Fibroblast of skin of left biceps (primary cell): ENCODE measurements around the gene ARHGEF2.

Experiments used
- DNase-seq, 2 experiments: peaks; one replicate each; pipeline ENCODE4 v3.0.0-alpha.2; 2013; ENCODE audit warnings: low read depth in 2 of 2

ARHGEF2 gene

DNA sequence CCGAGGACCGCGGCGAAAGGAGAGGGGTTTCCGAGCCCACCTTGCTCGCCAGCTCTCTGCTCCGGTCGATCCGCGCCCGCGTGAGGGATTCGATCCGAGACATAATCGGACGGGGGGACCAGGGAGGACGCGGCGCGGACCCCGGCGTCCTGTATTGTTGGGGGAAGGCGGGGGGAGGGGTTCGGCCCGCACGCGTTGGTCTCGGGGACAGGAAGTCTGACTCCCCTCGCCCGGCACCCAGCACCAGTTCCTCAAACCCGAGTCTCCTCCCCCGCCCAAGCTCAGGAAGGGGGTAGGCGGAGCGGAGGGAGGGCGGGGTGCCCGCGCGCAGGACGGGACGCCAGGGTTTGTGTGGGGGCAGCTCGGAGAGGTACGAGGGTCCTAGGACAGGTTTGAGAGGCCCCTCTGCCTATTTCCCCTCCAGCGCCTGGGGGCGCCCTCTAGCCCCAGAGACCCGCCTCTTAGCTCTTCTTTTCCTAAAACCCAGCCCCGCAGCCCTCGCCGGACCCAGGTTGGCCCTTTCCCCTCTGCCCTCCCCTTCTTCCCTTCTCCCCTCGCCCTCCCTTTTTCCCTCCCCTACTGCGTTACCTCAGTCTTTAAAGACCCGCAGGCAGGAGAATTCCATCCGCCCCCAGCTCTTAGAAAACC, at the start of gene ARHGEF2:
Gene ARHGEF2, minus strand, starts transcription at position 223 of the 648 bp plus-strand sequence. Its CDS starts 120 bp downstream, at position 103.
- DNase-seq: peak in 1 of 2 experiments; percentile 51

DNA sequence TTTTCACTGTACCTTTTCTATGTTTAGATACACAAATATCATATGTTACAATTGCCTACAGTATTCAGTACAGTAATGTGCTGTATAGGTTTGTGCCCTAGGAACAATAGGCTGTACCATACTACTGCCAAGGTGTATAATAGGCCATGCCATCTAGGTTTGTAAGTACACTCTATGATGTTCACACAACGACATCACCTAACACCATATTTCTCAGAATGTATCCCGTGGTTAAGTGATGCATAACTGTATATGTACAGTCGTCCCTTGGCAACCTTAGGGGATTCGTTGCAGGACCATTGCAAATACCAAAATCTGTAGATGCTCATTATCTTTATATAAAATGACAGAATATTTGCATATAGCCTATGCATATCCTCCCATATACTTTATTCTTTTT, 48.2 kb upstream of the ARHGEF2 start:
- DNase-seq: no peak

DNA sequence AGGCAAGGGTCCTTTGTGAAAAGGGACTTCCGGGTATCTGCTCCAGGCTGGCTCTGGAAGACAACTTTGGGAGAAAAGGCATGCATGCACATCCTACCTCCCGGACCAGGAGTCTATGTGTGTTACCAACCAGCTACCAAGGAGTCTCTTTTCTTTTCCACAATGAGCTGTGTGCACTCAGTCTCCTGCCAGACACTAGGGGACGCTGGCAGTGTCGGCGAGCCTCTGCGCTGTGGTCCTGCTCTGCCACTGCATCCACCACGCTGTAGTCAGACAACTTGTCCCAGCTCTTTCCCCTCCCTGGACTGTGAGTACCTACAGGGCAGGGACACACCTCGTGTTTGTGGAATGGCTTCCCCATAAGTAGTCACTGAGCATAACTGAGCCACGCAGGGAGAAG, 47.5 kb upstream of the ARHGEF2 start:
- DNase-seq: no peak

DNA sequence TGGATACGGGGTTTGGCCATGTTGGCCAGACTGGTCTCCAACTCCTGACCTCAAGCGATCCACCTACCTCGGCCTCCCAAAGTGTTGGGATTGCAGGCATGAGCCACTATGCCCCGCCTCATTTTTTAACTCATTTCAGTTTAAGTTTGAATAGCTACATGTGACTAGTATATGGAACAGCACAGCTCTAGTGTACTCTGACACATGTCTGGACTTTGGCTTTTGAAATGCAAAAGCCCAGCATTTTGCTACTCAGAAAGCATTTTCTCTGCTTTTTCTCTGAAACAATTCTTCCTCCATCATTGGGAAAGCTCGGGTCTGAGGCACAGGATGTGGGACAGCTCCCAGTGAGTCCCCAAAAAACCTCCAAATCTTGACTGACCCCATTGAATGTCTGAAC, 46.5 kb upstream of the ARHGEF2 start:
- DNase-seq: no peak

DNA sequence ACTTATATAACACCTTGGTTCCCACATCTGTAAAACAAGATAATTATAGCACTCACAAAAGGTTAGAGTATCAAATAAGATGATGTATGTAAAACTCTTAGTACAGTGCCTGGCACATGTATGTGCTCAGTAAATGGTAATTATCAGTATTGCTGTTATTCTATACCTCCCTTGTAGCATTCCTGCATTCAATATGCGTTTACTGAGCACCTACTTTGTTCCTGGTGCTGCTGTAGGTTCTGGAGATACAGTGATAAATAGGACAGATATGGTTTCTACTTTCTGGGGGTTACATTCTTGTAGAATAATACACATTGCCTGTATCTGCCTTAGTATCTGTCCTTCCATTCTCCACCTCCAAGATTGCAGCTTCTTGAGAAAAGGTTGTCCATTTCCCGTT, 43.6 kb upstream of the ARHGEF2 start:
- DNase-seq: no peak

DNA sequence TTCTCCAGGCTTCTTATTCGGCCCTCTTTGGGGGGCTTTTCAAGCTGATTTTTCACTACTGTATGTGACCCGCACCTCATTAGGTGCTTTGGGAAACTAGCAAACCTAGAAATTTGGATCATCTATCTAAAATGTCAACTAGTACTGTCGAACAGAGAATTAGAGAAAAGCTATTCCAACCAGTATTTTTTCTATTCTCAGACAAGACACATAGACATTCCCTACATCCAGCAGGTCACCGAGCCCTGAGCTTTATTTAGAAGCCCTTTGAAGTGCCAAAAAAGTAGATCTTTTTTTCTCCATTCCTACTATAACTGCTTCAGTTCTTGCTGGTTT, 42.7 kb upstream of the ARHGEF2 start:
- no peak for DNase-seq

DNA sequence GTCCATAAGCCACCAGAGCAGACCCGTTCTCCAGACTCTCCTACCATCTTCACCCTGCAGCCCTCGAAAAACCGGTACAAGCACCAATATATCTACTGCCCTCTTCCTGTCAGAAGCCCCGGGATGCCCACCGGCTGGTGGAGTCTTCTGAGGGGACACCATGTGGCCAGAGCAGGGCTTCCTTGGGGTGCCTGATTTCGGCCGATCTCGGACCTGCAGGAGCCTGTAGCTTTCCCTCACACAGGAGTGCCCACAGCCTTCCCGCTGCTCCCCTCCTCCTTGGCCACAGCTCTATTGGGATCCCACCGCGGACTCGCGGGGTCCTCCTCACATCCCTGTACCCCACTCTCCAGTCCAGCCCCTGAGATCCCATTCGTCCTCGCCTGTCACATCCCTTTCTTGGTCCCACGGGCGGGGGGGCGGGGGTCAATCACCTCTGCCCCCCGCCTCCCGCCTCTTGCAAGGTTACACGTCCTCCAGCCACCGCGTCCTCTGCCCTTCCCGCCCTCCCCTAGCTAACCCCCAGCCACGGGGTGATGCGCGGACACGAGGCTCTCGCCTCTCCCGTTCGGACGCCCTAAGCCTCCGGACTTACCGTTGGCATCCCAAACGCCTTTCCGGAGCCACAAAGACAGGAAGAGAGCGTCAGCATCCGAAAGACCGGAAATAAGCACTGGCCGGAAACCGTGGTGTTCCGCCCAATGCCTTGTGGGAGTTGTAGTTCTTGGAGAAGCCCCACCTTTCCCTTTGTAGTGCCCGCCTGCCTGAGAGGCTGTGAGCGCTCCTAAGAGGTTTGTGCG, 42.1 kb upstream of the ARHGEF2 start, which contains the start of gene SSR2:
Gene SSR2, minus strand, starts transcription at position 659 of the 800 bp plus-strand sequence. CDS start 784 bp downstream, outside the sequence.
- DNase-seq: peak; percentile 62 to 67

DNA sequence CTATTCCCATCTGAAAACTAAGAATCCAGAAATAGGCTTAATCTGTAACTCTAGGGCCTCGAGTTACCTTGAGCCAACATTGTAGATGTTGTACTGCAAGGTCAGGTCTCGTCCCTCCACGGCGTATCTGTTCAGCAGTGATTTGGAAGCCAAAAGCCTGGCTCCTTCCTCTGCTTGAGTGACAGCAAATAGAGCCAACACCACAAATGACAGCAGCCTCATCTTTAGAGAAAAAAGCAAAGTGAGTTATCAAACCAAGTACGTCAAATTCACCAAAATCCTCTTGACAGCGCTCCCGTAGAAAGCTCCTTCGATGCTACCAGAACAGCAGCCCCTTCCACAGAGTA, 41.6 kb upstream of the ARHGEF2 start:
- DNase-seq: no peak

DNA sequence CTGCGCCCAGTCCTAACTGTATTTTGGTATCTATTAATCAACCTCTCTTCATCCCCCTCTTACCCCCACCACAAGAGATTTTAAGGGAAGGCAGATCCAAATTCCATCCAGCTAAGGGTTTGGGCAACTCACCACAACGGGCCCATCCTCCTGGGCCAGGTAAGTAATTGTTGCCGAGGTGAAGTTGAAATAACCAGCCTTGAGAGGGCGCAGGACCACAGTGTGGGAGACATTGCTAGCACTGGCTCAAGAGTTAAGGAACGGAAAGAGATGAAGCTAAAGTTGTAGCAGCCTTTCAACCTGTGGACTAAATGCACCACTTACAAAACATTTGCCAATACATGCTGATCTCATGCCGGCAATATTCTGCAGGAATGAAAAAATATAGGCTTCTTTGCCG, 36.5 kb upstream of the ARHGEF2 start:
- no peak for DNase-seq

DNA sequence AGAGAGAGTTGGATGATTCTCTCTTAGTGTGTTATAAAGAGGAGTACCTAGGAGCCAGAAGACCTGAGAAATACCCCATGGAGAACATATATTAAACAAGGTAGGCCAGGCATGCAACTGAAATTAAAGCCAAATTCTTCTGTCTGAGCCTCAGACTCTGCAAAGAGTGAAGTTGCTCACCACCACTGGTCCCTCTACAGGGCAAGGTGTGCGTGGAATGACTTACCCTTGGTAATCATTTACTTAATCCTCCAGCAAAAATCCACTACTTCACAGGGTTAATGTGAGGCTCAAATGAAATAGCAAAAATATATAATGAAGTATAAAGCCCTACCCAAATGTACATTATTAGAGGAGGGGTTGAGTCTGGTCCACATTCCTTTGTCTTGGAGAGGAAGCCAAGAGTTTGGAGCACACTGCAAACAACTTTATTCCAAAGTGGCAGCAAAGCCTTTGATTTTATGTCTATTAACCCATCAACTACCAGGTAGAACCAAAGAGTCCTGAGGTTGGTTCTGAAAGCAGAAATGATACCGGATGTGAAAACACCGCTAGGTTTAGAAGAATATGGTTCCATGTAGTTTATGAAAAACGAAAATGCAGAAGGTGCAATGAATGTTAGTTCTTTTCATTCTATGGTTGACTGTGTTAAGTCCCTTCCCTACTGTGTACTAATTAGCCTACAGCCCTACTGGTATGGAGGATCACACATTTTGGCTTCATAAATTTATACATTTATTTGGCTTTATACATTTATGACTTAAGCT, 33.9 kb upstream of the ARHGEF2 start:
- no peak for DNase-seq

DNA sequence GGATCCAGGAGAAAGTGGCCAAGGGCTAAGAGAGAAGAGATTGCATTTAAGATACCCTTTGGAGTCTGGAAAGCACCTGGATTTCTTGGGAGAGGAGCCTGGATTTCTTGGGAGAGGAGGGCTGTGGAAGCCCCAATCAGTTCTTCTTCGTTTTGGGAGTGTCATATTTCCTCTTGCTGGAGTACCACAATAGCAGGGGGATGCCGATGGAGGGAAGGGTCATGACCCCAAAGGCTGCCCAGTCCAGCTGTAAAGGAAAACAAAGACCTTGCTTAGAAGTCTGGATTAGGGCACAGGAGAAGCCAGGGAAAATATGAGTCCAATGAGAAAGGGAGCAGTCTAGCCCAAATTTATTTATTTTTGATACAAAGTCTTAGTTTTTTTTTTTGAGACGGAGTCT, 31.1 kb upstream of the ARHGEF2 start:
- no peak for DNase-seq

DNA sequence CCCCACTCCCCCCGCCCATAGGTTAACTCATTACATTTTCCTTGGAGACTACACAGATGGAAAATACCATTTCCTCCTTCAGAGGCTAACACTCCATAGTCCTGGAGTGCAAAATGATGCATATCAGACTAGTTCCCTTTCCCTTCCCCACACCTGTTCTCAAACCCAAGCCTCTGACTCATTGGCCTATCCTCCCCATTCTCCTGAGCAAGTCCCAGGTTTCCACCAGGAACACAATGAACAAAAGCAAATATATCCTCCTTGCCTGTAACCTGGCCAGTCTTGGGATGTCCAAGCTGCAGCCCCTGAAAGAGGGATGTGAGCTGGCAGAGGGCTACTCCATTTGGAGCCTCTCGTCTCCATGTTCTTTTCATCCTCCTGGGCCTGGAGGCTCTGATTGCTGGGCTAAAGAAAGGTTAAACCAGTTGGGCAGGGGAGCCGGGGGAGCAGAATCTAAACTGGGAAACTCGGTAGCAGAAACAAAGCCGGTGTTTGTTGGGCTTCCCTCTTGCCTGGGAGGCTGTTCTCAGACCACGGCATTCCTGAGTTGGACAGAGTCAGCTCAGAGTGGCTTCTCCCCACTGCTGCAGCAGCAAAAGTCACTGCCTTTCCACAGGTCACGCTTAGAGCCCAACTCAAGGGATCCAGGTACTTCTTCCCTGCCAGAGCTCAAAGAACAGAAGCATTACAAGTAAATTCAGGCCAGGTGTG, 28.5 kb upstream of the ARHGEF2 start:
- no peak for DNase-seq

DNA sequence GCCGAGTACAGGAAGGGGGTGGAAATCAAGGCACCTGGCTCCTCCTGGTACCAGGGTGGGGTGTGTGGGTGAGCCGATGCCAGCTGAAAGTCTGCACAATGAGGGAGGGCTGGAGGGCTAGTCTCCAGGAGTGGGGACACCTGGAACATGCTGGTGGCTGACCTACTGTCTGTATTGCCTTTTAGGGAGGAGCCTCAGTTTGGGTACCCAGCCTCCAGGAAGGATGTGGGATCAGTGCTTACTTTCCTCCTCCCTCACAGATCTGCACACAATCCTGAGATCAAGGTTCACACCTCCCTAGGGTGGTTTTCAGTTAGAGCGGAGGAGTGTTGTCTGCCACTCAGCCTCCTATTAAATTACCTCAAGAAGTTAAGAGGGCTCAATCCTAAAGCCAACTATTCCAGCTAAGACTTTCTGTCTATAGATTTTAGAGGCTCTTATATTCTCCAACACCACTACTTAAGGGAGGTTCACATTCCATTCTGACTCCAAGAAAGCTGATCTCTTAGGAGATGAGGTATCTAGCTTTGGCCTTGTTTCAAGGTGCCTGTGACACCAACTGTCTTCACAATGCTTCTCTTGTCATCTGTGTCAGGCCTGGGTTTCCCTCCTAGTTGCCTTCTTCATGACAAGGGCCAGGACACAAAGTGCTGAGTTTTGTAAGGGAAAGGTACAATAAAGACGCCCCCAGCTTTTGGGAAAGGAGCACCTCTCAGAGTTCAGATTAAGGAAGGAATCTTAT, 26.7 kb upstream of the ARHGEF2 start:
- DNase-seq: no peak

DNA sequence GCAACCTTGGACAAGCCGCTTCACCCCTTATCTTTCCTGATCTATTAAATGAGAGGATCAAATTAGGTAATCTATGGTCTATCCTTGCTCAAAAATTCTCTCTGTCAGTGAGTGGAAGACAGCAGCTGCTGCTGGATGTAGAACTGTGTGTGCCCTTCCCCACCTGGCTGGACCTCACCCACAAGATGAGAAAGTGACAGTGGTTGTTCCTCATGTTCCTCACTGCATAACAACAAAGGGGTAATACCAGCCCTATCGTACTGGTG, 25.5 kb upstream of the ARHGEF2 start:
- DNase-seq: no peak

DNA sequence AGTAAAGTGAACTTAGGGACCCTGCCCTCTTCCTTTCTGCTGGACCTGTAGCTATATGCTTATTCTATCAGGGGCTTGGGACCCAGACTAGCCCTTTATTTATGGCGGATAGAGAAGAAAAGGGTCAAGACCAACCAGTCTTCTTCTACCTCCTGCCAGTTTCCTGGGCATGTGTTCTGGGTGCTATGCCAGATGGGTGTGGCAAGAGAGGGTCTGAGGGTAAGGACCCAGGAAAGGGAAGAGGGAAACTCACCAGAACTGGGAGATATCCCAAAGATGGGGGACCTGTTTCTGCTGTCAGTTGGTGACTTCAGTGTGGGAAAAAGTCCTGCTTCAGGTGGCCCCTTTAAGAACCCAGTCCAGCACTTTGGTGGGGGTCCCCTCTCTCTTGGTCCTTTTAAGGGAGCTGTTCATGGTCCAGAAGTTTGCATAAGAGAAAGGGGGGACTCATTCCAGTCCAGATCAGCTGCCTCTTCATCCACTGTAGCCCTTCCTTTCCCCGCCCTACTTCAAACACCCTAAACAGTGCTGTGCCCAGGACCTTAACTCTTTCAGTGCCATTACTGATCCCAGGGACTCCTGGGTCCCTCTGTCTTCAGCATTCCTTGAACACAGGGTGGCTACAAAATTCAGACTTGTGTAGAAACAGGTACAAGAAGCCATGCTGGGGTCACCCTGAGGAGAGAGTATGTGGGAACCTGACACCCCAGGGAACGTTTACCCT, 24.0 kb upstream of the ARHGEF2 start:
- no peak for DNase-seq

DNA sequence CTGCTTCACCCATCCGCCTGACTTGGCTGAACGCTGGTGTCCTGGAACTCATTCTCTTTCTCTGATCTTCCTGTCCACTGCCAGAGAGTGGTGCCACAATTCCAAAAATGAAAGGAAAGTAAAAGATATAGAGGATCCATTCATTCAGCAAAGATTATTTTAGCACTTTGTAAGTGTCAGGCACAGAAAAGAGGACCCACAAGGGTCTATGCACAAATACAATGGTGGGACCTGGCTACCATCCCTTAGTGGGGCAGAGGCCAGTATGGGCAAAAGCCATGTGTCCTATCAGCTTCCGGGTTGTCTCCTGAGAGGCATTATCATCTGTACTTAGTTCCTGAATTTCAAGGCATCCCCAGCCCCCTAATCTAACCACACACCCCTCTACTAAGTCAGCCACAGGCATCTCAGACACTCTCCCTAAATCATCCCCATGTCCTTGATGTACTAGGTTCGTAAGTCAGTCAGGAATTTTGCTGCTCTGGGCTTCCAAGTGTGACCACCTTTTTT, 23.4 kb upstream of the ARHGEF2 start:
- DNase-seq: peak; percentile 59 to 62

DNA sequence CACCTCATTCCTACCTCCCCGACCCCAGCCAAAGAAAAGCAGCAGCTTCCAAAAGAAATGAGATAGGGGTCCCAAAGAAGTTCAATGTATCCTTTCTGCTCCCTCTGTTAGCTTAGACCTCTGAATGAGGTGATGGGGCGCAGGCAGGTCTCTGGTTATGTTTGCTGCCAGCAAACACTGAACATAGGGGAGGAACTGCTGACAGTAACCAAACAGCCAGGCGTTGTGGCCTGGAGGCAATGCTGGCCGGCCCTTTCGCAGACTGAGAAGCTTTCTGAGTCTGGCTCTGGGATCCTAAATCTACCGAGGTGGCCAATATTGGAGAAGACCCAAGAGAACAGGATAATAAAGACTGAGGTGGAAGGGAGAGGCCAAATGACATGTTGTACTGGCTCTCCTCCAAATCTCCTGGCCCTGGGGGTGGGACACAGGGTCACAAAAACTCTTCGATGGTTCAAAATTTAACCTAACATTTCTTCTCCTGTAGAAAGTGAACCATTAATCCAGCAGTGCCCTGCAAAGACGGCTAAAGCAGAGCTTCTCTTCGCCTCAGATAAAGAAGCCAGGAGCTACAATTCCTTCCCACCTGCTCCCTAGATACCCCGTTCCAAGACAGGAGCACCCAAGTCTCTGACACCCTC, 22.8 kb upstream of the ARHGEF2 start:
- DNase-seq: no peak

DNA sequence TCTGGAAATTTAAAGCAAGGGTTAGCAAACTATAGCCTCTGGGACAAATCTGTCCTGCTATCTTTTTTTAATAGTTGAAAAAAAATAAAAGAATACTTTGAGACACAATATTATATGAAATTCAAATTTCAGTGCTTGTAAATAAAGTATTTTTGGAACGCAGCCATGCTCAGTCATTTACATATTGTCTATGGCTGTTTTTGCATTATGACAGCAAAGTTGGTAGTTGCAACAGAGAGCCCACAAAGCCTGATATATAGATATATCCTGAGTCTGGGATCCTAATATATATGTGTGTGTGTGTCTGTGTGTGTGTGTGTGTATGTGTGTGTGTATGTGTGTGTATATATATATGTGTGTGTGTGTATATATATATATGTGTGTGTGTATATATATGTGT, 21.6 kb upstream of the ARHGEF2 start:
- DNase-seq: no peak

DNA sequence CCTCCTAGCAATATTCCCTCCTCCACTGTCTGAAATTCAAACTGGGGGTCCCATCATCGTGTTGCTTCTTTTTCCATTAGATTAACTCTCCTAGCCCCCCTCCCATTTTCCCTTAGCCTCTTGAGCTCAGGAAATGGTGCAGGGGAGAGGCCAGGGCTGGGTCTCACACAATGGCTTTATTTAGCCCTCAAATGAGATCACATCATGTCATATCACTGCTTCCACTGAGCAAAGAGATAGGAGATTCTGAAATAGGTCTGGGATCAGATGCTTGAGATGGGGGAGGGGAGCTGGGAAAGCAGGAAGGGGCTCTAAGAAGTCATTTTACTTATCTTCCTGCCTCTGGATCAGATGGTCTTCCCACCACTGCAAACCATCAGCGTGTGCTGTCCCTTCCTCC, 17.8 kb upstream of the ARHGEF2 start:
- DNase-seq: no peak

DNA sequence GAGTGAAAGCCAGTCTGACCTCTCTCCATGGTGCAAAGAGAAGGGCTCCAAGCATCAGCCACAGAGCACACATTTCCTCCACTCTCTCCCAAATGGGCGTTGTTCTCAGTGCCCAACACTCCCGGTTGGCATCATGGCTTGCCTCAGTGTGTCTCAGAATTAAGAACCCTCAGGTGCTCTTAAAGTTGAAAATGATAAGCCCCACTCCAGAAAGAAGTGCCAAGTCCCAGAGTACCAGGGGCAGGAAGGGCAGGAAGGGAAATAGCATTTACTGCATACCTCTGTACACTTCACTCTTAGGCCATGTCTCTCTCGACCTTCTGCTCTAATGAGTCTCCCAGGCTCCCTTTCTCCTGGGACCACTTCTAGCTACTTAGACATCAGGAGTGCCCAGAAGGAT, 15.2 kb upstream of the ARHGEF2 start:
- no peak for DNase-seq
